NCI-H2196 treated with DMSO at 0.1 percent for 48 hours (cell line): ENCODE measurements around the gene BEST2.

Experiments used
- DNase-seq: peaks from one replicate; lab custom pipeline; 2025; ENCODE audit not compliant: unreplicated experiment; lab: John Stamatoyannopoulos, UW

Gene BEST2

DNA sequence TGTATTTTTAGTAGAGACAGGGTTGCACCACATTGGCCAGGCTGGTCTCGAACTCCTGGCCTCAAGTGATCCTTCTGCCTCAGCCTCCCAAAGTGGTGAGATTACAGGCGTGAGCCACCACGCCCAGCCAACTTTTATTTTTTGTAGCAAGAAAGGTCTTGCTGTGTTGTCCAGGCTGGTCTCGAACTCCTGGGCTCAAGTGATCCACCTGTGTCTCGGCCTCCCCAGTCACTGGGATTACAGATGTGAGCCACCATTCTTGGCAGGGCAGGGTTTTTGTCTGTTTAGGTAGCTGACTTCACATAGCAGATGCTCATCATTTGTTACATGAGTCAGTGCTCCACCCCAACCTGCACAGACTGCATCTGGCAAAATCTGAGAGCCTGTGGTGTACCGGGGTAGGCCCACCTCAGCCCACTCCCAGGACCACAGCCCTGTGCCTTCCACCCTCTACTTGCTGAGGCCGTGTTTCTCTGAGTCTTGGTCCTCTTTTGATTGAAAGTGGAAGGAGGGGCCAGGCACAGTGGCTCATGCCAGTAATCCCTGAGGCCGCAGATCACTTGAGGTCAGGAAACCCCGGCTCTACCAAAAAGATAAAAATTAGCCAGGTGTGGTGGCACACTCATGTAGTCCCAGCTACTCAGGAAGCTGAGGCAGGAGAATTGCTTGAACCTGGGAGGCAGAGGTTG is 23.7 kb upstream of the BEST2 start:
- no peak for DNase-seq

DNA sequence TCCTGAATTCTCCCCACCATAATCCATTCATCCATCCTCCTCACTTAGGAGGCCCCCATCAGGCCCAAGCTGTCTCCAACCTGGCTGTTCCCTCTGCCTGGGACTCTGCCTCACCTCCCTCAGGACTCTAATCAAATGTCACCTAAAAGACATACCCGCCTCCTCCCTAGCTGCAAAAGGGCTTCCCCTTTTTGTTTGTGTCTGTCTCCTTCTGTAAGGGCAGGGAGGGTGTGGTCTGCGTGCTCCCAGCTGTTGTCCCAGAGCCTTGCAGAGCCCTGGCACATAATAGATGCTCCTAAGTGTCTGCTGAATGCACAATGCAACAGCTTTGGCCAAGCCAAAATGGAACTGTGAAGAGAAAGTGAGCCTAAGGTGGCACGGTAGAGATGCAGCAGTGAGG is 21.5 kb upstream of the BEST2 start:
- DNase-seq, result no peak

DNA sequence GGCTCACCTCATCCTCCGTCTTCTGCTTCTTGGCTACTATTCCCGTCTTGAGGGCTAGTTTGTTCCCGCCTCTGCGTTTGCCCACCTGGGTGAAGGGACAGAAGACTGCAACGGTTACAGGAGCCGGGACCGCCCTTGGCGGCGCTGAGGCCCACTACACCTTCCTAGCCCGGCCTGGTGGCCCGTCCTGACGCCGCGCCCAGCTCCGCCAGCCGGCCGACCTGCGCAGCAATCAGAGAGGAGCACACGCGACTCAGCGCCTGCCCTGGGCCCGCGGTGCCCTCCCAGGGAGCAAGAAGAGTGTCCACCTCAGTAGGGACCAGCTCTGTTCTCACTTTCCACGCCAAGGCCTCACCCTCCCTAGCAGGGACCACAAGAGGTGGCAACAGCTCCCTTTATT is 20.3 kb upstream of the BEST2 start:
- no peak for DNase-seq

DNA sequence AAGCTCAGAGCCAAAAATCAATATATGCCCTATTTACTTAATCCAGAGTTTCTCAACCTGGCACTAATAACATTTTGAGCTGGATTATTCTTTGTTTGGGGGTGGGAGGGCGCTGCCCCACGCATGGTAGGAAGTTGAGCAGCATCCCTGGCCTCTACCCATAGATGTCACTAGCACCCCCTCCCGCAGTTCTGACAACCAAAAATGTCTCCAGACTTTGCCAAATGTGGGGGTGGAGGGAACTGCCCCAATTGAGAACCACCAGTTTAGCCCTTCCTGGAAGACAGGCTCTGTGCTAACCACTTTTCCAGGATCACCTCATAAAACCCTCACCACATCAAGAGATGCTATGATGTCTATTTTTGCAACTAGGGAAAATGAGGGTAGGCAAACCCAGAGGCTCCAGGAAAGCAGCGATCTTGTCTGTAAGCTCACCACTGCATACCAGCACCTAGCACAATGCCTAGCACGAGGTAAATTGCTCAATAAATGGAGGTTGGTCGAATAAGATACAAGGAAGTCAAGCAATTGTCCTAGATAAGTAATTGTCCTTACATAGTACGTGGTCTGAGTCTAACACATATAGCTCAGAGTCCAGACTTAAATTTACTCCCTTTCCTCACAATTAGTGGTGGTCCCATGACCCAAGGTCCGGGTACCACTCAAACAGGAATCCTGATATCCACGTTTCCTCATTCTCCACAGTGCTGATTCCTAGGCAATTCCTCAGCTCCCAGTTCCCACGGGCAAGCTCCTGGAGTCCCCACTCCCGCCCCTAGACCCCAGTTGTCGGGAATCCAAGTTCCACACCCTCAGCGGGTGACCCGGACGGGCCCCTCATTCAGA is 18.0 kb upstream of the BEST2 start:
- no peak for DNase-seq

DNA sequence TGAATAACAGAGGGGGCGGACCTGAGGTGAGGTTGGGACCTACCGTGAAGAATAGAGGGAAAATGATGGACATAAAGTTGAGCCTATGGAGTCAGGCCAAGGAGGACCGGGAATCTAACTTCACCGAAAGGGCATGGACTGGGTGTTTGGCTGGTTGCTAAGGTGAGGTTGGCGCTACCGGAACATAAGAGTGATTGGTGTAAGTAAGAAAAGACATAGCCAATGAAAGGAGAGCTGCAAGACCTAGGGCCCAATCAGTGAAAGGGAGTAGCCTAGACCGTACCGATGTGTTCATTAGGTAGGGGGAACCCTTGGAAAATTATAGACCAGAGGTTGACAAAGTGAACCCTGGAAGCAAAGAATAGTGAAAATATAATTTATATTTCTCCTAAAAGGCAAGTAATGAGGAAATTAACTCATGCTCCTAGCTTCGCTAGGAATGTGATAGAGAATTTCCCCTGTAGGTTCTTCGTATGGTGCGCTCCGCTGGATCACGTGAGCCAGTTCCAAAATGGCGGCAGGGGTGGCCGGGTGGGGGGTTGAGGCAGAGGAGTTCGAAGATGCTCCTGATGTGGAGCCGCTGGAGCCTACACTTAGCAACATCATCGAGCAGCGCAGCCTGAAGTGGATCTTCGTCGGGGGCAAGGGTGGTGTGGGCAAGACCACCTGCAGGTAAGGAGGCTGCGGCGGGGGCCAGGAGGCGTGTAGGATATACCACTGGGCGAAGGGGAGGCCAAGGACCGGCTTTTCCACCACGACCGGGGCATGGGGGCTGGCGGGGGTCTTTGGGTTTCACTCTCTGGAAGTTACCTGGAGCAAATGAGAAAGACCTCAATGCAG is 14.4 kb upstream of the BEST2 start, which contains the start of gene GET3:
Gene GET3 (plus strand): TSS at position 503 of the 840 bp plus-strand sequence. CDS start 9 bp downstream, at position 512.
- peak; percentile 99 for DNase-seq

DNA sequence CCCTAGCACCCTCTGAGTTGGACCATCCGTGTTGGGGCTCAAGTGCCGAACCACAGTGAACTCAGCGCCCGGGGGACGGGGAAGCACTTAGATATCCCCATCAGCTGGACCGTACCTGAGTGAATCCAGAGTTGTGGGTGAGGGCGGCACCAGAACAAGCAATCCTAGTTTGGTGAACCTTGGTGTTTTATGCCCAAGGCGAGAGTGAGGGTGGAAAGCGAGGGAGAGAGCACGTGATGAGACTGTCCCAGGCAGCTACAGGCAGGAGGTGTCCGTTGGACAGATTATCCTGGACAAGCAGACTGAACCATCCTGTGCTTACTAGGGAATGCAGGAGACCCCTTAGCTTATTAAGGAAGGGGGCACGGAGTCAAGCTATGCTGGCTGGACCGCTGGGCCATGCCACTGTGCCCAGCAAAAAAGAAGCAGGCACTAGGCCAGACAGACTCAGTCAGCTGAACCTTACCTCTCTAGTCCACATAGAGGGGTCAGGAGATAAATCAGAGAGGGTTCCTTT is 13.7 kb upstream of the BEST2 start:
- DNase-seq, result no peak

DNA sequence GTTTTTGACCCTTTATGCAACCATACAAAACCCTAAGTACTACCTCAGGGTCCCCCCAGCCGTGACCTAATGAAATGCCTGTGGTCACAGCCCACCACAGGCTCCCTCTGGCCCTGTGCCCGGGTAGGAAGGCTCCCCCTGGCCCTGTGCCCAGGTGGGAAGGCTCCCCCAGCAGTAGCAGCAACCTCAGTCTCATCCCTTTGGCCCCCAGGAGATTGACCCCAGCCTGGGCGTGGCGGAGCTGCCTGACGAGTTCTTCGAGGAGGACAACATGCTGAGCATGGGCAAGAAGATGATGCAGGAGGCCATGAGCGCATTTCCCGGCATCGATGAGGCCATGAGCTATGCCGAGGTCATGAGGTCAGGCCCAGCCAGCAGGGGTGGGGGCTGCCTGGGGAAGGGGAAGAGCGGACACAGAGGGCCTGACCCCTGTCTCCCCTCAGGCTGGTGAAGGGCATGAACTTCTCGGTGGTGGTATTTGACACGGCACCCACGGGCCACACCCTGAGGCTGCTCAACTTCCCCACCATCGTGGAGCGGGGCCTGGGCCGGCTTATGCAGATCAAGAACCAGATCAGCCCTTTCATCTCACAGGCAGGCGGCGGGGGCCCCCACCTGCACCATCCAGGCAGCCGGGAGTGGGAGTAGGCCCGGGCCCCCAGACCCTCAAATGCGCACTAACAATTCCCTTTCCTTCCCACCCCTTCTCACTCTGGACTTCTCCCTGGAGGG is 6.3 kb upstream of the BEST2 start:
- DNase-seq, result no peak

DNA sequence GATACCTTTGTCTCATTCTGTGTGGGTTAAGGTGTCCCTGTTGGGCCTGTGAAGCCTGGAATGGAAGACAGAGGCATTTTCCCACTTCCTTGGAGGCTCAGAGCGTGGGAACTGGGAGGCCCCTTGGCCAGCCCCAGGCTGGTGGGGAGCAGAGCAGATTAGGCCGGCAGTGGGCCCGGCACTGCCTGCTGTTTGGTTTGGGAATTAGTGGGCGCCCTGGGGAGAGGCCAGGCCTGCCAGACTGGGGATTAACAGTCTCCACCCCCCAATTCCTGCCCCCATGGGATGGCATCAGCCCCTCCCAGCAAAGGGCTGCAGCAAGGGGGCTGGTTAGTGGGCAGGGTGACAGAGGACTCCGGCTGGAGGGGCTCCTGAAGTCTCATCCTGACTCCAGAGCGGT is 3.1 kb upstream of the BEST2 start:
- DNase-seq, result no peak

DNA sequence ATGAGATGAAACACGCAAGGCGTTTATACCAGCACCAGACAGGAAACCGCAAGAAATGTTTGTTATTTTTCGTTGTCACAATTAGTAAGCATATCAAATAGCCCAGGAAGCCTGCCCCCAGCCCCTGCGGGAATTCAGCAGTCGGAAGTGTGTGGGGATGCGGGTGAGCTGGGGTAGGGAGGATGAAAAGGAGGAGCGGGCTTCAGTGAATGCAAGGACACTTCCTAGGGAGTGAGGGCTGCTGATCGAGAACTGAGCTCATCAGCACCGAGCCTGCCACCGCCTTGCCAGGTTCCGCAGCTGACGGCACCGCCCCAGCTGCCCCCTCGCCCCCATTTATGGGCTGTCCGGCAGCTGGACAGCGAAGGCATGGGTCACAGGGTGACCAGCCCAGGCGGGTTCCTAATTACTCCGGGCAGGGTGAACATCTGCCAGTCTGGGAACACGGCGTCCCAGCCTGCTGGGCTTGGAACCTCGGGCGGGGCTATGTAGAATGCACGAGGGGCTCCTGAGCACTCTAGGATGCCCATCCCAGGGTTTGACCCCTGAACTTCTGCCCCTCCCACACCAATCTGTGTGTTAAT is 1.6 kb upstream of the BEST2 start:
- no peak for DNase-seq

DNA sequence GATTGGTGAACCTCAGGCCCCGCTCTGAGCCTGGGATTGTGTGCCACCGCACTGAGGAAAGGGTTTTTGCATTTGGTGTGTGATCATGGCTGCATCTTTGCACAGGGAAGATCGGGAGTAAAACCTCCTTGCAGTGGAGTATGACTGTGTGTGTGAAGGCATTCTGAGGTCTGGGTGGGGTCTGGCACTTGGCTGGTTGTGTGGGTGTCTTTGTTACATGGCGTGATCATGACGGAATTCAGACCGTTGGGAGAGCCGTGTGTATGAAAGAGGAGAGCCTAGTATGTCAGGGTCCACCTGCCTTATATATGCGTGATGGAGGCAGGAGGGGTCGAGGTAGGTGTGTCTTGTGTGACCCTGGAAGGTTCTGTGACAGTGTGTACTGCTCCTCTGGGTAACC is 740 bp upstream of the BEST2 start:
- DNase-seq, result no peak

DNA sequence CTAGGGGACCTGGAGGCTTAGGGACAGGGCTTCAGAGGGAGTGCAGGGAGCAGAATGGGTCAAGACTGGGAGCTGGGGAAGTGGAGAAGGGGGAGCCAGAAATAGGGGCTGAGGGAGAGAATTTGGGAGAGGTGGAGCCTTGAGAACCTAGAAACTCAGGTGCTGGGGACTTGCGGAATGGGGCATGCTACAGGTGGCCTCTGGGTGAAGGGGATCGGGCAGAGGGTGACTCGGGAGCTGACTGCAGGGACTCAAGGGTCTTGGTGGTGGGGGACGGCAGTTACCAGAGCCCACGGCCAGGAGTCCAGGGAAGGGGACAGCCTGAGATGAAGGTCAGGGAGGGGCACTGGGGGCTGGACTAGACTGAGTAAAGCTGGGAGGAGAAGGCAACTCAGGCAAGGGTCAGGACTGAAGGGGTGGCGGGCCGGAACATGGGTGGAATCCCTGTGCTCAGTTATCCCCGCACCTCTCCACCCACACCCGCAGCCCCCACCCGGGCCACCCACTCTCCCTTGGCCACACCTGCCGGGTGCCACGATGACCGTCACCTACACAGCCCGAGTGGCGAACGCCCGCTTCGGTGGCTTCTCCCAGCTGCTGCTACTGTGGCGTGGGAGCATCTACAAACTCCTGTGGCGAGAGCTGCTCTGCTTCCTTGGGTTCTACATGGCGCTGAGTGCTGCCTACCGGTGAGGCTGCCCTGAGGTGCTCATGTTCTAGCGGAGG is 628 bp downstream of the BEST2 start:
- DNase-seq, result no peak

DNA sequence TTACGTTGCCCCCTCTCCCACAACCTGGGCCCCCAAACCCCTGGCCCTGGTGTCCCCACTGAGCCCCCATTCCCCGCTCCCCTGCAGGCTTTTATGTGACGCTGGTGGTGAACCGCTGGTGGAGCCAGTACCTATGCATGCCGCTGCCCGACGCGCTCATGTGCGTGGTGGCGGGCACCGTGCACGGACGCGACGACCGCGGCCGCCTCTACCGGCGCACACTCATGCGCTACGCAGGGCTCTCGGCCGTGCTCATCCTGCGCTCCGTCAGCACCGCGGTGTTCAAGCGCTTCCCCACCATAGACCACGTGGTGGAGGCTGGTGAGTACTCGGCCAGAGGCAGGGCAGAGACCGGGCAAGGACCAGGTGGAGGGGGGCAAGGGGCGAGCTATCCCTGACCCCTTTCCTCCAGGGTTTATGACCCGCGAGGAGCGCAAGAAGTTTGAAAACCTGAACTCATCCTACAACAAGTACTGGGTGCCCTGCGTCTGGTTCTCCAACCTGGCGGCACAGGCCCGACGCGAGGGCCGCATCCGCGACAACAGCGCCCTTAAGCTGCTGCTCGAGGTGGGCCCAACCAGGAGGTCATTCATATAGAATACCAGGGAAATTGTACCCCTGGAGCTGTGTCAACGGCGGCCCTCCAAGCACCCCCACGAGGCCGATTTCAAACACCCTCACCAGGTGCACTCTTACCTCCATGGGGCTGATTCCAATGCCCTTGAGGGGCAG is 3.0 kb downstream of the BEST2 start:
- no peak for DNase-seq

DNA sequence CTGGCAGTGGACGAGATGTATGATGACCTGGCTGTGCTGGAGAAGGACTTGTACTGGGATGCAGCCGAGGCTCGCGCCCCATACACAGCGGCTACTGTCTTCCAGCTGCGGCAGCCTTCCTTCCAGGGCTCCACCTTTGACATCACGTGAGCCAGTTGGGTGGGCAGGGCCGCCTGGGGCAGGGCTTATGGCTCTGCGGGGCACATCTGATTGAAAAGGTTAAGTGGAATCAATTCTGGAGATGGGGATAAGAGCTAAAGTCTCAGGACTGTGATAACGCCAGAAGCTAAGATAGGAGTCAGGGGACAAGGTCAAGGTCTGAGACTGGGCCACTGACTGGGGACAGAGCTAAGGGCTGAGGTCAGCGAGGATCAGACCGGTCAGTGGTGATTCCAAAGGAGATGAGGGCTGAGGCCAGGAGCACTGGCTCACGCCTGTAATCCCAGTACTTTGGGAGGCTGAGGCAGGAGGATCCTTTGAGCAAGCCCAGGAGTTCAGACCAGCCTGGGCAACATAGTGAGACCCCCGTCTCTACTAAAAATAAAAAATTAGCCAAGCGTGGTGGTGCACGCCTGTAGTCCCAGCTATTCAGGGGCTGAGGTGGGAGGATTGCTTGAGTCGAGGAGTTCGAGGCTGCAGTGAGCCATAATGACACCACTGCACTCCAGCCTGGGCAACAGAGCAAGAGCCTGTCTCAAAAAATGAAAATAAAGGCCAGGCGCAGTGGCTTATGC is 4.7 kb downstream of the BEST2 start:
- DNase-seq, result no peak

DNA sequence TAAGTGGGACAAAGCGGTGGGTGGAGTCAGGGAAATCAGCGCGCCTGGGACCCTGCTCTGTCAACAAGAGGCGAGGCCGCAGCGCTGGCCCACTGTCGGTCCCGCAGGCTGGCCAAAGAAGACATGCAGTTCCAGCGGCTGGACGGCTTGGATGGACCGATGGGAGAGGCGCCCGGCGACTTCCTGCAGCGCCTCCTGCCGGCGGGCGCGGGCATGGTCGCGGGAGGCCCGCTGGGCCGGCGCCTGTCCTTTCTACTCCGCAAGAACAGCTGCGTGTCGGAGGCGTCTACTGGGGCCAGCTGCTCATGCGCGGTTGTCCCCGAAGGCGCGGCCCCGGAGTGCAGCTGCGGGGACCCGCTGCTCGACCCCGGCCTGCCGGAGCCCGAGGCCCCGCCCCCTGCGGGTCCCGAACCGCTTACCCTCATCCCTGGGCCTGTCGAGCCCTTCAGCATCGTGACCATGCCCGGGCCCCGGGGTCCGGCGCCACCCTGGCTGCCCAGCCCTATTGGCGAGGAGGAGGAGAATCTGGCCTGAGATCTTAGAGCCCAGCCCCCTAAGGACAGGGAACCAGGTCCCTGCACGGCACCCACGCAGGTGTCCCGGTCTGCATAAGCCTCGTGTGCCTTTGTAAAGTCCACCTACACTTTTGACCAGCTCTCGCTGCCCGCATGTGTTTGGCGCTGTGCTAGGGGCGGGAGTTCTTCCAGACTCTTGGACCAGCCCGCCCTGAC is 6.1 kb downstream of the BEST2 start:
- peak; percentile 69 for DNase-seq

DNA sequence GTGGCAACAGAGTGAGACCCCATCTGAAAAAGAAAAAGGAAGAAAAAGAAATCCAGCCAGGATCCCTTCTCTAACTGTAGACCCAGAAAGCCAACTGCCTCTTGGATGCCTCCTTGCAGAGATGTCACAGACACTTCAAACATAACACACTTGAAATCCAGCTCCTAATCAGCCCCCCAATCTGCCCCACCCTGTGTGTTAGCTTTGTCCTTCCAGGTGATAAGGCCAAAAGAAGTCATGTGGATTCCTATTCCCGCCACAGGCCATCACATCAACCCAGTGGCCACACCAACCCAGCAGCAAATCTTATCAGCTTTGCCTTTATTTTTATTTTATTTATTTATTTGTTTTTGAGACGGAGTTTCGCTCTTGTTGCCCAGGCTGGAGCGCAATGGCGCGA is 8.1 kb downstream of the BEST2 start:
- DNase-seq, result no peak

DNA sequence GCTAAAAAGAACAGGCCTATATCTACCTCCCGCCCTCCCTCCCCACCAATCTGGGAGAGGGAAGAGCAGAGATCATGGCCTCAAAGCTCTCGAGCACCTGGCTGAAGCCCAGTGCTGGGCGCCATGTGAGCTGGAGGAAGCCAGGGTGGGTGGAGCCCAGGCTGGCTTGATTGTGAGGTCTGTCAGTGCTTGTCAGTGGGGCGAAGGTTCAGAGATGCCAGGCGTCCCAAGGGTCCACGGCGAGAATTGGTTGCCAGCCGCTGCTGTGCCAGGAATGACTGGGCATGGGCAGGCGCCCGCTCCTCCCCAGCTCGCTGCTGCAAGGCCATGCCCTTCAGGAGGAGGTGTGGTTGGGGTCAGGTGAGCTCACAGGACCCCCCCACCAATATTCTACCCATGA is 11.5 kb downstream of the BEST2 start:
- no peak for DNase-seq

DNA sequence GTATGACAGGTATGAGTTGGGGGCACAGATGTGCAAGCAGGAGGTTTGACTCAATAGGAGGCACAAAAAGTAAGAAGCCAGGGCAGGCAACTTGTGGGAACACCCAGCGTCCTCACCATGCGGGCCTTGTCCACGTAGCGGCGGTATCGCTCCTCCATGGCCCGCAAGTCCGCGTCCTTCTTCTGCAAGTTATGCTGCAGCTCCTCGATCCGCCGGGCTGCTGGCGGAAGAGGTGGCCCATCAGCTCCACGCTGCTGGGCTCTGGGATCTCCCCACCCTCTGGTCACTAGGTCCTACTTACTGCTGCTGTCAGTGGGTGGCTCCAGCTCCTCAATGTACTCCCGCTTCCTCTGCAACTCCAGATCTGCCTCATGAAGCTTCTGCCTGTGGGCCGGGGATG is 13.1 kb downstream of the BEST2 start:
- DNase-seq, result no peak

DNA sequence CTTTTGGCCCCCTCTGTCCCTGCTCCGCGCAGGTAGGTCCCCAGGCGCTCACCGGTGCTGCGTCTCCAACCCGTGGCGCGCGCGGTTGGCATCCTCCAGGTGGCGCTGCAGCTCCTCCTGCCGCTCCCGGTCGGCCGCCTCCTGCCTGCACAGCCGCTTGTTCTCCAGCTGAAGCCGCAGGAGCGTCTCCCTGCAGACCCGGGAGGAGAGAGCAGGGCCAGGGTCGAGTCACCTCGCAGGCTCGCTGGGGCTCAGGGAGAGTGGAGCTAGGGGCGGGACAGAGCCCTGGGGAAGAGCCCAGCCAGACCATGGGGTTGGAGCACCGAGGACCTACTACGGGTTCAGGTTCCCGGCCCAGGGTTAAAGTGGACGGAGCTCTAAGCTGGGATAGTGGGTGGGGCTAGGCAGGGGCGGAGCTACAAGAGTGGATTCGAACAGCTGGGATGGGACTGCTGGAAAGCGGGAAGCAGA is 14.5 kb downstream of the BEST2 start:
- DNase-seq, result no peak
